ENCODE data around the gene PGBD1. TPM values are rescaled to one million over a fixed set of nuclear protein-coding genes. Genes with fewer than 3 reads are reported as not detected.

PGBD1 gene
- 8.9 and 10.2 TPM in 2 replicates for total RNA-seq

DNA sequence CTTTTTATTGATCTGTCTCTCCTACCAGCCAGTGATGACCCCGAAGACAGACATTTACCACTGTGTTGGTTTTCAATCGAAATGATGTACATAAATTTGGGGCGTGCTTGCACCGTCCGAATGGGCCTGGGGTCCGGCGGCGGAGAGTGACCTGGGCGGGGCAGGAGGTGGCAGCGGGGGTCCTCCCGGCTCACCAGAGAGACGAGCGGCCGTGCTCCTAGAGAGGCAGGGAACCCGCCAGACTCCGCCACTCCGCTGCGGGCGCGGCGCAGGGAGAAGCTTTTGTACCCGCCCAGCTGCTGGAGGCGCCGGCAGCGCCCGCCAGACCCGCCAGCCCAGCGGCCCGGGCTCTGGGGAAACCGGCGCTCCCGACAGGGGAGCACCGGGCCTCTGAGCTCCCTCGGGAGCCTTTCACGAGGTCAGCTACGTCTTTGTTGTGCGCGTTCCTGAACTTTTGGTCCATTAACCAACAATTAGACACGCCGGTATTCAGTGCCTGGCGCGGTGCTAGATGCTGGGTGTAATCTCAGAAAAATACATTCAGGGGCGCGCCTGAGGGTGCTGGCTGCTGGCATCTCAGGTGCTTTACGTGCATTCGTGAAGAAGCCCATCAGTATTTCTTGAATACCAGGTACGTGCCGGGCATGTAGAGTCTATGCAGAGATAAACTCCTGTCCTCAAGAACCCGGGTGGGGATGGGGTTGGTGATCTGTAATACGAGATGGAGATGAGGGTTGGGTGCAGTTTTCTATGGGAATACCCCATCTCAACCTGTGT is at the start of gene PGBD1:
PGBD1 (plus strand) TSS at position 285 of the 777 bp plus-strand sequence. CDS start 2,242 bp downstream, outside the sequence.
- peak; percentile 86 for DNase-seq

DNA sequence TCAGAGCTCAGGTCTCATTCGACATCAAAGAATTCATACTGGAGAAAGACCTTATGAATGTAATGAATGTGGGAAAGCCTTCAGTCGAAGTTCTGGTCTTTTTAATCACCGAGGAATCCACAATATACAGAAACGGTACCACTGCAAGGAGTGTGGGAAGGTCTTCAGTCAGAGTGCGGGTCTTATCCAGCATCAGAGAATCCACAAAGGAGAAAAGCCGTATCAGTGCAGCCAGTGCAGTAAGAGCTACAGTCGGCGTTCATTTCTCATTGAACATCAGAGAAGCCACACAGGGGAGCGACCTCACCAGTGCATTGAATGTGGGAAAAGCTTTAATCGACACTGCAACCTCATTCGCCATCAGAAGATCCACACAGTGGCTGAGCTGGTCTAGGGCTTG is 48.6 kb upstream of the PGBD1 start:
- no peak for DNase-seq

DNA sequence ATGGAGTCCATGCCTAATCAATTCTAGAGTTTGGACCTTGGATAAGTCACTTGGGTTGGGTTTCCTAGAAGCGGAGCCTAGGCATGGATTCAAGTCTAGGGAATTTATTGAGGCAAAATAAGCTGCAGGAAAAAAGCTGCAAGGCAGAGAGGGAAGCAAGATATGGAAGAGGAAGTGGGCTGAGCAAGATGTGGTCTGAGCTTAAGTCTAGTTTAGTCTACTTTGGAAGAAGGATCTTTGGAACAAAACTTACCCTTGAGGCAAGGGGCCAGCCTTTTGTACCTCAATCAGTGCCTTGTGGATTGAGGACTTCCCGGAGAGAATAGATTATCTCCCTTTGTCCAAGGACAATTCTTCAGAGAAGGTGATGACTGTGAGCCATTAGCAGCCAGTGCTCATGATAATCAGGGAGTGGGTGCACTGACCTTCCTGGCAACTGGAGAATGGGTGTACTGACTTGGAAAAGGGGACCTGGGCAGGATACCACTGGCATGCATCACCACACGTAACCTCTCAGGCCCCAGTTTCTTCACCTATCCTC is 45.4 kb upstream of the PGBD1 start:
- no peak for DNase-seq

- no peak for DNase-seq
Measured at GRCh38 chr6:28239636-28240035, 41.7 kb upstream of the PGBD1 start.

GRCh38 chr6:28240471-28240870 is 40.9 kb upstream of the PGBD1 start:
- DNase-seq, result no peak

DNA sequence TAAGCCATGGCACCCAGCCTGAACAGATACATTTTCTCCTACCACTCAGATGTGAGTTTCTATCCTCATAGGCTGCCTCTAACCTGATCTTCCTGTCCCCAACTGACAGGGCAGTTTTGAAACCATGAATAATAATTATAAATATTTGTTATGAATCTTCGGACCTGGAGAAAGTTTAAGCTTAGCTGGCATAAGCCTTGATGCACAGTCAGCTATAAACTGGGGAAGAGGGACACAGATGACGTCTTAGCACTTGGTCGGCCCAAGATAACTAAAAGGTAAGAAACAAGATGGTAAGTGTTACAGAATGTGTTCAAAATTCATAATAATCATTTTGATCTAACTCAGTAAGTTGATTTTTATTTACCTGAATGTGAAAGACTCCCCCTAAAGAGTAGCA is 37.4 kb upstream of the PGBD1 start:
- DNase-seq, result no peak

DNA sequence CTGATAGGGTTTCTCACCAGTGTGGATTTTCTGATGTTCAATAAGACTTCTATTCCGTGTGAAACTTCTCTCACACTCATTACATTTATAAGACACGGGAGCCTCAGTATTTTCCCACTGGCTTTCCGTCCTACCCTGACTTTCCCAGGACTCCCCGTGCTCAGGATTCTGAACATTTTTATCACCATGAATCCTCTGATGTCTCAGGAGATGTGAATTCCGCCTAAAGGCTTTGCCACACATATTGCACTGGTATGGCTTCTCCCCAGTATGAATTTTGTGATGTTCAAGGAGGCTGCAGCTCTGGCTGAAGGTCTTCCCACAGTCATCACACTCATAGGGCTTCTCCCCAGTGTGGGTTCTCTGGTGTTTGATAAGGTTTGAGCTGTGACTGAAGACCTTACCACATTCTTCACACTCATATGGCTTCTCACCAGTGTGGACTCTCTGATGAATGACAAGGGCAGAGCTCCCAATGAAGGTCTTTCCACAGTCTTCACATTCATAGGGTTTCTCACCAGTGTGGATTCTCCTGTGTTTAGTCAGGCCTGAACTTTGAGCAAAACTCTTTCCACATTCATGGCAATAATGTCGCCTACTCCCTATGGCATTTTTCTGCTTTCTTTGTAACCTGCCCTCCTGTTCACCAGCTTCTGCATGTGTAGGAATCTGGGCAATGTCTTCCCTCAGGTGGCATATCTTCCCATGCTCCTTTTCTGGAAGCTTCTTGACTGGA is 36.0 kb upstream of the PGBD1 start:
- no peak for DNase-seq

DNA sequence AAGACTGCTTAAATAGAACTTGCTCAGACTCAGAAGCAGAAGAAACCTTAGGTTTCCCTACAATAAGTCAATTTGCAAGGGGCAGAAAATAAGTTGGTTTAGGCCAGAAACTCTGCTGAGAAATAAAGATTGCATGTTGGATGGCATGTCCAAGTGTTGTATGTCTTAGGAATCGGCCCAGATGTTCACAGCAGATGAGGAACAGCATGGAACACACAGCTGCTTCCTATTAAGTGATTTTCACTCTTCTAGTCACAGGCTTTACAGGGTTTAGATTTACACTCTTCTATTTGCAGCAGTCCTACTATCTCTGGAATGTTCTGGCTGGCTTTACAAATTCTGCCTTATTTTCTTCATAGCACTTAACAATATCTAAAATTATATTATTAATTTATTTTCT is 32.5 kb upstream of the PGBD1 start:
- no peak for DNase-seq

- no peak for DNase-seq
Measured at GRCh38 chr6:28250747-28251146, 30.6 kb upstream of the PGBD1 start.

GRCh38 chr6:28251661-28252008 is 29.7 kb upstream of the PGBD1 start:
- peak; percentile 46 for DNase-seq

GRCh38 chr6:28252009-28252975 is 29.1 kb upstream of the PGBD1 start, which contains the start of gene ZKSCAN4:
Gene ZKSCAN4, minus strand, starts transcription at chr6:28252269. Its CDS starts 289 bp downstream, at chr6:28251980.
- DNase-seq, result peak; percentile 89

- no peak for DNase-seq
Measured at GRCh38 chr6:28254121-28254519, 27.3 kb upstream of the PGBD1 start.

- DNase-seq, result no peak
Measured at GRCh38 chr6:28257042-28257441, 24.3 kb upstream of the PGBD1 start.

DNA sequence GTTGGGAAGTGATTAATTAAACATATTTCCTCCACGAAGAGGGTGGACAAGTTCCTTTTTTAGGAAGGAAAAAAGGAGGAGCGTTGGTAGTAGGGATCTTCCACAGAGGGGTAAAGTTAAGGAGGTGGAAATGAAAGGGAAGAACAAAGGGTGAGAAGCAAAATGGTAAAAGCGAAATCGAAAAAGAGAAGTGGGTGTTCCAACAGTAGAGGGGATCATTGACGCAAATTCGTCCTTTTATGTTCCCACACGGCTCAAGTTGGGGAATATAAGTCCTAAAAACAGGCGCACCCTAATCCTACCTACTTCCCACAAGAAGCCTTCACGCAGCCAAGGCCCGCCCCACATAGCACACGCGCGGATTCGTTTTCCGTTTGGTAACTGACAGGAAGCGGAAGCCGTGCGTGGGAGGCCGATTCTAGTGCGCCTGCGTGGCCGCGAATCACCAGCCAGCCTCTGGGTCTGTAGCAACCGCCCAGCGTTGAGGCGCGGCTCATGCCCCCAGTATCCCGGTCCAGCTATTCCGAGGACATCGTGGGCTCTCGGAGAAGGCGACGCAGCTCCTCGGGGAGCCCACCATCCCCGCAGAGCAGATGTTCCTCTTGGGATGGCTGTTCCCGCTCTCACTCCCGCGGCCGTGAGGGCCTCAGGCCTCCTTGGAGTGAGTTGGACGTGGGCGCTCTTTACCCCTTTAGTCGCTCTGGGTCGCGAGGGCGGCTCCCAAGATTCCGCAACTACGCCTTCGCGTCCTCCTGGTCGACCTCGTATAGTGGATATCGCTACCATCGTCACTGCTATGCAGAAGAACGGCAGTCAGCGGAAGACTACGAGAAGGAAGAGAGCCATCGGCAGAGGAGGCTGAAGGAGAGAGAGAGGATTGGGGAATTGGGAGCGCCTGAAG is 22.2 kb upstream of the PGBD1 start, which contains the start of gene NKAPL:
NKAPL (plus strand) TSS at position 421 of the 901 bp plus-strand sequence; CDS start at position 496, 75 bp downstream.
- peak; percentile 78 for DNase-seq

DNA sequence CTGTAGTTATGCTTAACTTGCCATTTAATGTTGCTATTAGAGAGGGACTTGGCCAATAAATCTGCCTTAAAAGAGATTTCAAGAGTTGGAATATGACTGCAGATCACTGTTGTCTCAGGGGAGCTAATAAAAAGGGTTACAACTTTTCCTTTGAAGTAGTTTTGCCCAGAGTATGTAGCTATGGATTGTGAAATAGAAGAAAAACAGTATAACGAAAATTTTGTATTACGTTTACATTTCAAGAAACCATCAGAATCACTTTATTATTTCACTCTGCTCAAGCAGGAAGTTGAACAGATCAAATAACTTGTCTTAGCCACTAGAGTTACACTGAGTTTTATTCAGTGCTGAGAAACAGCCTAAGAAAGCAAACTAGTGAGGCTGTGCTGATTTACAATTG is 17.4 kb upstream of the PGBD1 start:
- no peak for DNase-seq

DNA sequence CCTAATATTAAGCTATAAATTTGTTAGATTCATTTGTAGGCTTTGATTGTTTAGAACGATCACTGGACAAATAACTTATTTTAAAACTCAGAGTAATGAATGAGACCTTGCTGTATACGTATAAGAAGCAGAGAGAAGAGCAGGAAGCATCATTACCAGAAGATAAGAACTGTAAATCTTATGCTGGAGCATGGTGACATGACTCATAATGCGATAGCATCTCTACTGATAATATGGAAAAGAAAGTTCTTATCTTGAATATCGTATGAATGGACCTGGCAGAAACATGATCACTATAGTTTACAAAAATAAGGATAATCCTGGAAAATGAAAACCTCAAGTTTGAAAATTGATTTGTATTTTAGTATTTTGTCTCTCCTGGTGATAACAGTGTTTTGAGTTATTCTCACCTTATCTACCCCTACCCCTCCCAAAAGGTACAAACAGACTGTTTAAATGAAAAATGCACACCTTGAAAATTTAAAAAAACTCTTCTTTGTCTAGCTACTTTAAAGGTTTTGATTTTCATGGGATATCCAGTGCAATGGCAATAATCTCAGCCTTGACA is 16.5 kb upstream of the PGBD1 start:
- no peak for DNase-seq

DNA sequence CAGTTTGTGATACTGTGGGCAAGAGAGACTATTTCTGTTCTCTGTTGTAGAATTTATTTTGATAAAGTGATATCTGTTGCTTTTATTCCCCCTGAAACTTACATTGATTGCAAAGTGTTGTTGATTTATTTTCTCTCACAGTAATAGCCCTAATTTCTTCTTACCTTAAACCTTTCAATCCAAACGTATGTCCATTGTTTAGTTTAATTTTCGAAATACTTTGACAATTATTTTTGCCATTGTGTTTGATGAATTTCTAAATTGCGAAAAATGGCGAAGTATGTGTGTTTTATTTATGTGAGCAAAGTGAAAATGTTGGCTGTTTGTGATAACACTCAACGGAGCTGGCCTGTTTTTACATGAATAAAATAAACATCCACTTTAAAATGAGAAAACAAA is 14.8 kb upstream of the PGBD1 start:
- no peak for DNase-seq

DNA sequence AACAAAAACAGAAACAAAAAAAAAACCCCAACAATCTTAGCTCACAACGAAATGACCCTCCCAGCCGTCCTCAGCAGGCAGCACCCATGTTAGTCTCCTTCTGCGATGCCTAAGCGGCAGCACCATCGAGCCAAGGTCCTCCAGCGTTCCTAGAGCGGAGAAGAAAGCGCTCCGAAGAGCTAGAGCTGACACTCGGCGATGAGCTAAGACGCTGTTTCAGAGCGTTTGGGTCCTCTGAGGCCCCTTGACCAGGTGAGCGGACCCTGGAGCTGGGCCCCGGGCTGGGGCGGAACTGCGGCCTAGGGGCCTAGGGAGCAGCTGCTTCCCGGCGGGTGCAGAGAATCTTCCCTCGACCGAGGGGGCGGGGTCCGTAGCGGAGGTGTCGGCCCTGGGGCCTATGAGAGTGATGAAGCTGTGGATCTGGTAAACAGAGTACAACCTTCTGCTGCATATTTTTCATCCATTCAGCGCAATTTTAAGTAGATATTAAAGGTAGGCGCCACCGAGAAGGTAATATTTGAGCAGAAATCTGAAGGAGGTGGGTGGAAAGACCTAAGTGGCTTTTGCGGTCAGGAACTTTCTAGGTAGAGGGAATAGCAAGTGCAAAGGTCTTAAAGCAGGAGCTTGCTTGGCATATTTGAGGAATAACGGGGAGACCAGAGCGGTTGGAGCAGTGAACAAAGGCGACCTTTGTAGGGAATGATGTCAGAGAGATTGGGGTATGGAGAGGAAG is 14.2 kb upstream of the PGBD1 start, which contains the start of gene ZSCAN26:
ZSCAN26 (plus strand) TSS at position 182 of the 733 bp plus-strand sequence. CDS start 4,777 bp downstream, outside the sequence.
- DNase-seq, result peak; percentile 92

DNA sequence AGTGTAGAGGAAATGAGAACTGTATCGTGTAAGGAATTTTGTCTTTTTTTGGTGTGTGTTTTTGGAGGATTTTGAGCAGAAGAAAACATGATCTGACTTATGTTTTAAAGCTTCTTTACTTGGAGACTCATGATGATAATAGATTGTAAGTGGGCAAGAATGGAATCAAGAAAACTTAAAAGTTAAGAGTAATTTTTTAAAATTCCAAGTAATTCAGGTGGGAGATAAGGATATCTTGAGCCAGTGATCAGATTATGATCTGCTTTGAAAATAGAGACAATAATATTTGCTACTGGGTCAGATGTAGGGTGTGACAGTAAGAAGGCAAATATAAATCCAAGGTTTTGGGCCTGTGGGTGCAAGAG is 13.7 kb upstream of the PGBD1 start:
- DNase-seq, result no peak

GRCh38 chr6:28269492-28269891 is 11.9 kb upstream of the PGBD1 start:
- DNase-seq, result peak; percentile 84
